ENCODE measurements around the gene GPSM1. TPM values are rescaled to one million over a fixed set of nuclear protein-coding genes. Genes with fewer than 3 reads are reported as not detected.

GPSM1 gene
- total and polyA plus RNA-seq, 4 donors, result 12.6 to 41.6 (median 22.7) TPM

DNA sequence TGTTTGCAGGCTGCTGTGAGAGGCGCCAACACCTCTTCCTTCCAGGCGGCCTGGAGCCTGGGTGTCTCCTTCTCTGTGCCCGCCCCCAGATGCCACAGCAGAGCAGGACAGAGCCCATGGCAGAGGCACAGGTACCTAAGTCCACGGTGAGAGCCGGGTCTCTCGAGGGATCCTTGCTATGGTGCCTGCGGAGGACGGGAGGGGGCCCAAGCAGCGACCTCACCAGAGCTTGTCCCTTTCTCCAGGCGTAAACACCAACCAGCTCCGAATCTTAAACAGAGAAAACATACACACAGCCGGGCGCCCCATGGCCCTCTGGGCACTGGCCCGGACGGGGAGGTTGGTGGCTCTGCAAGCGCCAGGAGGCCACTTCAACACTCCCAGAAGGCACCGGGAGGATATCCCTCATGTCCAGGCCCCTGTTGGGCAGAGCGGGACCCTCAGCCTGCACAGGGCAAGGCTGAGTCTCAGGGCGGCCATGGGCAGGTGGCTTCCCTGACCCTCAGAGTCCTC is 35.3 kb upstream of the GPSM1 start:
- Histone ChIP-seq H3K27me3 (ENCODE audit: control insufficient read depth in 3 of 3, insufficient read depth in 3 of 3, low read length in 2 of 3) (no peaks in the 10 kb centered on the region), H3K4me1 (ENCODE audit: control insufficient read depth in 5 of 5, insufficient read depth in 5 of 5, low read length in 5 of 5) (peaks cover 0 to 7% (median 0%) of the 10 kb centered on the region in 5 donors), H3K9ac (ENCODE audit: insufficient read depth in 1 of 2, low read length in 2 of 2) (no peak overlapping the region), H3K27ac (ENCODE audit: low read depth in 1 of 2, low read length in 1 of 2) (no peak overlapping the region), H3K4me3 (no peak overlapping the region), H3K9me3 (ENCODE audit: control insufficient read depth in 4 of 4, insufficient read depth in 3 of 4, low read length in 3 of 4) (peaks cover 0 to 4% (median 0%) of the 10 kb centered on the region in 4 donors), H3K36me3 (ENCODE audit: control insufficient read depth in 4 of 4, insufficient read depth in 4 of 4, low read length in 4 of 4) (no peaks in the 10 kb centered on the region)
- TF ChIP-seq CTCF (IDR thresholded peaks at IDR 0.05; ENCODE audit: control extremely low read depth, extremely low read depth), result no peak
- WGBS, 2 donors, result 77 to 87% methylated on average over 19 of the region's 19 CpGs
- ATAC-seq (ENCODE audit: insufficient read depth, low FRiP score) (no peak), DNase-seq (no peak)

DNA sequence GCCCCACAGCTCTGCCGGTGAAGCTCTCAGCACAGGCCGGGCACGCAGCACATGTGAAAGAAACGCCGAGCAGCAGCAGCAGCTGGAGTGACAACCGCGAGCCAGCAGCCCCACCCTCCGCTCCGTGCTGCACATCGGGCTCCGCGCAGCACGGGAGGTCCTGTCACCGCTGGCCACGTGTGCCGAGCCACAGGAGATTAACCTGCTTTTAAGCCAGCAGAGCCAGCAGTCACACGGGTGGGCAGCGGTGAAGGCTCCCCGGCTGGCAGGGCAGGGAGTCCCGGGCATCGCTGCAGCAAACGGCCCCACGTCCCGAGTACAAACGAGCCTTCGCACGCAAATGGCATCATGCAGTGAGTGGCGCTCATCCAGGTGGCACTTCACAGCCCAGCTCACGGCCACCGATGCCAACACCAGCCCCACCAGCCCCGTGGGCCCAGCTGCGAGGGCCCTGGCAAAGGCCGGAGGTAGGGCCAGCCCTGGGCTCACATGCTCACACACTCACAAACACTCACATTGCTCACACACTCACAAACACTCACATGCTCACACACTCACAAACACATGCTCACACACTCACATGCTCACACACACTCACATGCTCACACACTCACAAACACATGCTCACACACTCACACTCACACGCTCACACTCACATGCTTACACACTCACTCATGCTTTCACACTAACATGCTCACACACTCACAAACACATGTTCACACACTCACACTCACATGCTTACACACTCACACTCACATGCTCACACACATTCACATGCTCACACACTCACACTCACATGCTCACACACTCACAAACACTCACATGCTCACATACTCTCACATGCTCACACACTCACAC is 34.5 kb upstream of the GPSM1 start:
- 72 to 82% methylated on average over 33 to 34 of the region's 34 CpGs for WGBS, 2 donors
- DNase-seq (peak in 2 of 3 donors; percentile 25 to 54), ATAC-seq (ENCODE audit: insufficient read depth, low FRiP score) (no peak)
- Histone ChIP-seq H3K4me1 (ENCODE audit: control insufficient read depth in 5 of 5, insufficient read depth in 5 of 5, low read length in 5 of 5) (peaks cover 0 to 7% (median 0%) of the 10 kb centered on the region in 5 donors), H3K9ac (ENCODE audit: insufficient read depth in 1 of 2, low read length in 2 of 2) (no peak overlapping the region), H3K27ac (ENCODE audit: low read depth in 1 of 2, low read length in 1 of 2) (no peak overlapping the region), H3K4me3 (no peak overlapping the region), H3K36me3 (ENCODE audit: control insufficient read depth in 4 of 4, insufficient read depth in 4 of 4, low read length in 4 of 4) (no peaks in the 10 kb centered on the region), H3K9me3 (ENCODE audit: control insufficient read depth in 4 of 4, insufficient read depth in 3 of 4, low read length in 3 of 4) (peaks cover 0 to 4% (median 0%) of the 10 kb centered on the region in 4 donors), H3K27me3 (ENCODE audit: control insufficient read depth in 3 of 3, insufficient read depth in 3 of 3, low read length in 2 of 3) (no peaks in the 10 kb centered on the region)
- TF ChIP-seq CTCF (IDR thresholded peaks at IDR 0.05; ENCODE audit: control extremely low read depth, extremely low read depth), result no peak

GRCh38 chr9:136293476-136294077 is 33.8 kb upstream of the GPSM1 start:
- ATAC-seq (ENCODE audit: insufficient read depth, low FRiP score) (no peak), DNase-seq (no peak)
- H3K9ac ChIP-seq (ENCODE audit: insufficient read depth in 1 of 2, low read length in 2 of 2), result no peak overlapping the region
- no peak for TF ChIP-seq CTCF (IDR thresholded peaks at IDR 0.05; ENCODE audit: control extremely low read depth, extremely low read depth)
- no peaks in the 10 kb centered on the region for H3K27me3 ChIP-seq (ENCODE audit: control insufficient read depth in 3 of 3, insufficient read depth in 3 of 3, low read length in 2 of 3)
- 81 to 87% methylated on average over 14 of the region's 14 CpGs for WGBS, 2 donors
- H3K9me3 ChIP-seq (ENCODE audit: control insufficient read depth in 4 of 4, insufficient read depth in 3 of 4, low read length in 3 of 4), result peaks cover 0 to 4% (median 0%) of the 10 kb centered on the region in 4 donors
- peaks cover 0 to 7% (median 0%) of the 10 kb centered on the region in 5 donors for H3K4me1 ChIP-seq (ENCODE audit: control insufficient read depth in 5 of 5, insufficient read depth in 5 of 5, low read length in 5 of 5)
- H3K36me3 ChIP-seq (ENCODE audit: control insufficient read depth in 4 of 4, insufficient read depth in 4 of 4, low read length in 4 of 4), result no peaks in the 10 kb centered on the region
- no peak overlapping the region for H3K27ac ChIP-seq (ENCODE audit: low read depth in 1 of 2, low read length in 1 of 2)
- H3K4me3 ChIP-seq, result no peak overlapping the region
